ENCODE results near the gene KDM5D.

The KDM5D gene

DNA sequence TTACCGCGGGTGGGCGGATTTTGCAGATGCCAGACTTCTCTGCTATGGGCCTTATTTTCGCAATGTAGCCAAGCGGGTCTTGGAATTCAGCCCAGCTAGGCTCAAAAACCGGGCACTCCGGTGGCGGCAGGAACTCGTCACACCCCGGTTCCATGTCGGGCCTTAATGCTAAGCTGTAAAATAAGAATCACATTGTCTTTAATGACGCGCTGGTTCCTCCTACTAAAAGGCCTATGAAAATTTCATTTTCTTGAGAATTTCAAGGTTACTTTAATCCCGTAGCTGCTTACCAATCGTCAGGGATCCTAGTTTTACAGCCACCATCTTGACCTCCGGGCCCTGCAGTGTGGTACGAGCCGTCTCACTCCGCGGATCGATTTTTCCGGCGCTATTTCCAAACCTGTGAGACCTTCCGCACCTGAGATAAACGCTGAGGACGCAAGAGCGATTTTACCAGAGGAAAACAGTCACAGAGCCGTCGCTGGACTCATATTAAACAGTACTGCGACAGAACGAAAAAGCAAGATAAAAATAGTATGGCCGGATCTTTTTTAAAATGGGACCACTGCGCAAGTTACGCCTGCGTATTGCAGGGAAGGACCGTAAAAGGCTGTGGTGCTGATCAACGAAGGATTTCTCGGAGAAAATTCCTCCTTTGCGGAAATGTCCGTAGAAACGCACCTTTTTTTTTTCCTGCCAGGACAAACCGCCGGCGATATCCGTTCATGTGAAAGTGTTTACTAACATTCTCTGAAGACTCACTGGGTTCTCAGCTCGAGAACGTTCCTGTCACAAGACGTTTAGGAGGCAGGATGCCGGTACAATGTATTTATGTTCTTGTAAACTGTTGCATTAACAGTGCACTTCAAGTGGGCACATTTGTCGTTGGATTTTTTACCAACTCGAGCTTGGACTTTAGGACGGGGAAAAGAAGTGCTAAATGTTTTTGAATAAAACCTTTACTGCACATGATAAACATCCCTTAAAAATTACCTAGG, at the start of gene KDM5D:
Gene KDM5D (minus strand): TSS at position 346 of the 998 bp plus-strand sequence. CDS start 192 bp downstream, at position 154.
- DNase-seq (ENCODE audit: low read depth) = peak; percentile 44

DNA sequence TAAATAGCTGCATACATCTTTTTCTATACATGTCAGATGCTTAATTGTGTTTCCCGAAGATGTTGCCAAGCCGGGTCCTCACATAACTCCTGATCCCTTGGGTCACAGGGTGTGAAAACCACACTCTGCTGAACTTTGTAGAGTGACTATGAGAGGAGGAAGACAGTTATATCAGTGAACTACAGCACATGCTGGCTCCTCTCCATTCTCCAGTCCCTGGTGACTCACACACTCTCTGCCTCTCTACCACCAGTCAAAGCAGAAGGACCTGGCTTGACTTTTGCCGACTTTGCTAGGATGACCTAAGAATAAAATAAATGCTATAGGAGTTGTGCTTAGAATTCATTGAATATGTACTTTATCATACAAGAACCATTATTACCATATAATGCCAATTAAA, 23.8 kb upstream of the KDM5D start:
- no peak for DNase-seq (ENCODE audit: low read depth)

DNA sequence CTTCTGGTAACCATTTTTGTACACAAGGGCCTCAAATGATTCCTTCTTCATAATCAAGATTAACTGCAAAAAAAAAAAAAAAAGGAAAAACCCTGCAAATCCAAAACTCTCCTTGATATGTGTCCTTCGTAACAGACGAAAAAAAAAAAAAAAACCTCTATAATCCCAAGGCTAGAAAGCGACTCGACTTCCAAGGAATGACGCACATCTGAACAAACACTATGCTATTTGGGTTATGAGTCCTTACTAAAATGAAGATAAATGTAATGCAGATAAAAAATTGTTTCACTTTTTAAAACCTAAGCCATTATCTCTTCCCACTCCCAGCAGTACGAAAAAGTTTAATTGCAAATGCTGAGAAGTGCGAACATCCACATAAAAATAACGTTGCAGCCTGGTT, 1.2 kb downstream of the KDM5D start:
- no peak for DNase-seq (ENCODE audit: low read depth)

DNA sequence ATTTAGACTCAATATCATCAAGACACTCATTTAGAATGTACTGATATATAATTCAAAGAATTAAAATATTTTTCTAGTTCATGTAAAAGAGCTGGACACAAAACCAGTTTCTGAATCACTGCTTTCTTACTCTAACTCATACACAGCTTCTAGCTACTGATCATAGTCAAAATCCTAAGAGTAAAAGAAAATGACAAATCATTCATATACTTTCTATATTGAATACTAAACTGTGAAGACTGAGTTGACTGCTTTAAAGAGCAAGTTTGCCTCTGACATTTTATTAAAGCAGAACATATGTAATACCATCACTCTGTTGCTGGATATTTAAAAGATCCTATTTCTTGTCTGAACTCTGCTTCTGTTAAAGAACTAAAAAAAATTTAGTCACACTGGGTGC, 2.4 kb downstream of the KDM5D start:
- DNase-seq (ENCODE audit: low read depth) = no peak

DNA sequence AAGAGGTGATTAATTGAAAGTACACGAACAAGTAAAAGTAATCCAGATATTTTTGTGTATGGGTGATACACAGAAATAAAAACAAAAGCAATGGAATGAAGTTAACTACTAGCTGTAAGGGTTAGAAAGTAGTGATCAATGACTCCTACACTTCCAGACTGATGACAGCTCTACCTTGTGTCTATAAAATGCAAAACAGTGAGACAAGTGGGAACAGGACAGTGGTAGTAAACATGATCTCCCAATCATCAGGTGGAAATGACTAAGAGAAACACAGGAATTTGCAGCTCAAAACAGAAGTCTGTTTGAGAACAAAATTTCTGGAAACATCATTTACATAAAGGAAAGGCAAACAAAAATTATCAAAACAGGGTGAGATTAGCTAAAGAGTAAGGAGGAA, 10.1 kb downstream of the KDM5D start:
- no peak for DNase-seq (ENCODE audit: low read depth)

DNA sequence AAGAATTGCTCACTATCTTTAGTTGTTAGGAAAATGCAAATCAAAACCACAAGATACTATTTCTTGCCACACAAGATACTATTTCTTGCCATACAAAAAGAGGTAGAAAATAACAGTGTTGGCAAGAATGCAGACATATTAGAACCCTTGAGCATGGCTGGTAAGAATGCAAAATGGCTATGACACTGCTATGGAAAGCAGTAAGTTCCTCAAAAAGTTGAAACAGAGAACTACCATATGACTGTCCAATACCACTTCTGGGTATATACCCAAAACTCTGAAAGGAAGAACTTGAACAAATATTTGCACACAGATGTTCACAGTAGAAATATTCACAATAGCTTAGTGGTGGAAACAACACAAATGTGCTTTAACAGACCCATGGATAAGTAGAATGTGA, 26.6 kb downstream of the KDM5D start:
- DNase-seq (ENCODE audit: low read depth) = no peak

DNA sequence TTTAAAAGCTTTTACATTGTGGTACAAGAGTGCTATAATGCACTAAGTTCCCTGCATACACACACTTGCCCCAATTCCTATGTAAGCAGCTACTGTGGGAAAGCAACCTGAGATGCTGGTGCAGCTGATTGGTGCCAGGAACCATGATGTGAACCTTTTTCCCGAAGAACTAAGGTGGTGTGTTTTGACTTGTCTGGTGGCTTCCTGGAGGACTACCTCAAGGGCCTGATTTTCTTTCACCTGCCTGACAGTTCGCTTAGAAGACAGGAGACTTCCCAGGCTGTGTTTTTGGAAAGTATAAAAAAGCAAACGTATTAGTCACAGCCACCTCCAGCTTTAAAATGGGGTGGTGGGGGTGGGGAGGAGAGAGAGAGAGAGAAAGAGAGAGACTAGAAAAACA, 27.4 kb downstream of the KDM5D start:
- no peak for DNase-seq (ENCODE audit: low read depth)

DNA sequence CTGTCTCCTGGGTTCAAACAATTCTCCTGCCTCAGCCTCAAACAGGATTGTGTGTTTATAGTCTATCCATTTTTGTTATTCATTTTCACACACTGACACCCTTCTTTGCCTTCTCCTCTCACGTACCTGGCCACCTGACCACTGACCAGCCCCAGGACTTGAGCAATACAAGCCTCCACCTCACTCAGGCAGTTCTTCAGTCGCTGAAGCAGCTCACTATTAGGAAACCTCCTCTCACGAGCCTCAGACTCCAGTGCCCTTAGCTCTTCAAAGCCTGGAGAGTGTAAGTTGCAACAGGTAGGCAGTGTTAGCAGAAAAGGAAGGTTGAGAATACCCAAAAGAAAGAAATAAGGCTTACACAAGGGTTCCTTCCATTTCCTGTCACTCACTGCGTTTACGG, 29.3 kb downstream of the KDM5D start:
- DNase-seq (ENCODE audit: low read depth) = no peak

DNA sequence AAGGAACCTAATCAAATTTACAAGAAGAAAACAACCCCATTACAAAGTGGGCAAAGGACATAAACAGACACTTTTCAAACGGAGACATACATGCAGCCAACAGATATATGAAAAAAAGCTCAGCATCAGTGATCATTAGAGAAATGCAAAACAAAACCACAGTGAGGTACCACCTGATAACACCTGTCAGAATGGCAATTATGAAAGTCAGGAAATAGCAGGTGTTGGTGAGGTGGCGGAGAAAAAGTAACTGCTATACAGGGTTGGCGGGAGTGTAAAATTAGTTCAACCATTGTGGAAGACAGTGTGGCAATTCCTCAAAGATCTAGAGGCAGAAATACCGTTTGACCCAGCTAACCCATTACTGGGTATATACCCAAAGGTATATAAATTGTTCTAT, 31.1 kb downstream of the KDM5D start:
- DNase-seq (ENCODE audit: low read depth) = no peak

DNA sequence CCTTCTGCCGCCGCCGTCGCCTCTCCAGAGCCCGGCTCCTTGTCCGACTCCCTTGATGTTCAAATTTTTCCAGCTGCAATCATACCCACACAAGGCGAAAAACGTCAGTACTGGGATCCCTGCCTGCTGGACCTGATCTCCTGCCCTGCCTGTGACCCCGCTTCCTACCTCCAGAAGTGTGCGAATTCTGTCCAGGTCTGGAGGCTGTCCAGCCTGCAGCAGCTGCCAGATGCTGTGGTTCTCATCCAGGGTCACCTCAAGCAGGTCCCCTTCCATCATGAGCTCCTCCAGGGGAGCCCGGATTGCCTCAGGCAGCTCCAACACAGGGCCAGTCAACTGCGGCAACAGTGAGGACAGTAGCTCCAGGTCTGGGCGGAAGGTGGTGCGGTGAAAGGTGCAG, 38.3 kb downstream of the KDM5D start:
- no peak for DNase-seq (ENCODE audit: low read depth)

DNA sequence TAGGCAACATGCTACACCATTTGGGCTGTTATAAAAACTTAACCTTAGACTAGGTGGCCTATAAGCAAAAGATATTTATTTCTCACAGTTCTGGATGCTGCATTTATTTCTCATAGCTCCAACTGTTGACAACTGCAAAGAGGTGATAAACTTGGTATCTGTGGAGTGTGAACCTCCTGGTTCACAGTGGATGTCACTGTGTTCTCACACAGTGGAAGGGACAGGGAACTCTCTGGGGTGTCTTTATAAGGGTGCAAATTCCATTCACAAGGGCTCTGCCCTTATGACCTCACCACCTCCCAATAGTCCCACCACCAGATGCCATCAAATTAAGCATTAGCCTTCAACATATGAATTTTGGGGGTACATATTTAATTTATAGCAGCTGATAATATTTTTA, 46.0 kb downstream of the KDM5D start:
- no peak for DNase-seq (ENCODE audit: low read depth)

DNA sequence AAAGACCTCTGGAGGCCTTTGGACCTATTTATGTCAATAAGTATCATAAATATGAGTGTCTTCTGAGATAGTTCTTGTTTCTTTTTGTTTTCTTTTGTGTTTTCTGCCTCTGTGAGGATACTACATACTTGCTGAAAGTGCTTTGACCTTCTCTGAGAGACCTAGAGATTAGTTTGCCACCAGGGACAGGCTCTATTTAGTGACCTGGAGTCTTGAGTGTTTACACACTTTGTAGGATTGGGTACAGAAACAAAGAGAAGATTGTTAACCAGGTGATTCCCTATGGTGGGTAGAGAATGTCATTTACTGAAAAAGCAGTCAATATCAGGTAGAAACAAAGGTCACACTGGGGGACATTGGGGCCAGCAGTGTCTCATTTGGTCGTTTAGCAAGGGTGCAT, 63.7 kb downstream of the KDM5D start:
- no peak for DNase-seq (ENCODE audit: low read depth)
